Smooth muscle cell (in vitro differentiated cells): ENCODE measurements around the gene GGCX. TPM values are rescaled to one million over a fixed set of nuclear protein-coding genes. Genes with fewer than 3 reads are reported as not detected.
"Not testable (repeated sequence)": the region's sequence is repeated elsewhere in the genome, so short reads cannot be mapped to it uniquely, and the experiment has no call there.

Experiments
- DNase-seq: peaks from one replicate; lab custom pipeline; 2025; ENCODE audit not compliant: unreplicated experiment; lab: John Stamatoyannopoulos, UW
- H2AFZ ChIP-seq: fragments of 200-600 bp; sonication (generic); 2 replicates; pipeline ENCODE4 v1.6.0; 2016; ENCODE audit warnings: antibody characterized with exemption, low read depth, mild to moderate bottlenecking
- H3F3A ChIP-seq: fragments of 200-600 bp; sonication (generic); 2 replicates; pipeline ENCODE4 v1.6.0; 2017; ENCODE audit warnings: antibody characterized with exemption, low read depth
- H3K27ac ChIP-seq: fragments of 200-600 bp; sonication (generic); 2 replicates; pipeline ENCODE4 v1.5.1; 2016; ENCODE audit warnings: low read depth, mild to moderate bottlenecking
- H3K27me3 ChIP-seq: fragments of 200-600 bp; sonication (generic); 2 replicates; pipeline ENCODE4 v1.6.1; 2016; ENCODE audit warnings: low read depth, mild to moderate bottlenecking
- H3K36me3 ChIP-seq: fragments of 200-600 bp; sonication (generic); 2 replicates; pipeline ENCODE4 v1.5.1; 2016; ENCODE audit warnings: low read depth
- H3K4me1 ChIP-seq: fragments of 200-600 bp; sonication (generic); 2 replicates; pipeline ENCODE4 v1.5.1; 2016; ENCODE audit warnings: low read depth
- H3K4me2 ChIP-seq: fragments of 200-600 bp; sonication (generic); 2 replicates; pipeline ENCODE4 v1.6.0; 2016; ENCODE audit warnings: mild to moderate bottlenecking
- H3K4me3 ChIP-seq: fragments of 200-600 bp; sonication (generic); 2 replicates; pipeline ENCODE4 v1.5.1; 2016; ENCODE audit warnings: mild to moderate bottlenecking
- H3K79me2 ChIP-seq: fragments of 200-600 bp; sonication (generic); 2 replicates; pipeline ENCODE4 v1.6.0; 2016; ENCODE audit warnings: low read depth, mild to moderate bottlenecking
- H3K9ac ChIP-seq: fragments of 200-600 bp; sonication (generic); 2 replicates; pipeline ENCODE4 v1.6.0; 2016; ENCODE audit warnings: low read depth
- H3K9me3 ChIP-seq: fragments of 200-600 bp; sonication (generic); replicated peaks from 2 replicates; pipeline ENCODE4 v1.5.1; 2016; ENCODE audit warnings: low read depth
- H4K20me1 ChIP-seq: fragments of 200-600 bp; sonication (generic); 2 replicates; pipeline ENCODE4 v1.6.0; 2016; ENCODE audit warnings: low read depth
- CTCF ChIP-seq: fragments of 200-600 bp; sonication (generic); IDR thresholded peaks from 2 replicates; pipeline ENCODE4 v1.5.1; 2017; ENCODE audit warnings: borderline replicate concordance, mild to moderate bottlenecking, antibody characterized with exemption; ENCODE audit not compliant: insufficient read depth, poor library complexity, severe bottlenecking
- WGBS: methylation state at CpG from one replicate; pipeline ENCODE4 v1.1.7; 2016; ENCODE audit warnings: low lambda C conversion rate; 5-methylcytosine and 5-hydroxymethylcytosine counted together
- polyA plus RNA-seq: library from polyadenylated mRNA; unstranded; fragments of >200 nt; fragmentation: Nextera tagmentation; extraction: Ambion mirVana; gene quantifications from 2 replicates; pipeline ENCODE4 v1.2.1, GENCODE V29; 2016
- total RNA-seq: library from RNA; depleted of rRNA; stranded (reverse); fragments of >200 nt; gene quantifications from 2 replicates; pipeline ENCODE4 v1.2.3, GENCODE V29; 2014

The GGCX gene
- total and polyA plus RNA-seq, 2 experiments from 2014 or later = 44.5 to 83.2 TPM

DNA sequence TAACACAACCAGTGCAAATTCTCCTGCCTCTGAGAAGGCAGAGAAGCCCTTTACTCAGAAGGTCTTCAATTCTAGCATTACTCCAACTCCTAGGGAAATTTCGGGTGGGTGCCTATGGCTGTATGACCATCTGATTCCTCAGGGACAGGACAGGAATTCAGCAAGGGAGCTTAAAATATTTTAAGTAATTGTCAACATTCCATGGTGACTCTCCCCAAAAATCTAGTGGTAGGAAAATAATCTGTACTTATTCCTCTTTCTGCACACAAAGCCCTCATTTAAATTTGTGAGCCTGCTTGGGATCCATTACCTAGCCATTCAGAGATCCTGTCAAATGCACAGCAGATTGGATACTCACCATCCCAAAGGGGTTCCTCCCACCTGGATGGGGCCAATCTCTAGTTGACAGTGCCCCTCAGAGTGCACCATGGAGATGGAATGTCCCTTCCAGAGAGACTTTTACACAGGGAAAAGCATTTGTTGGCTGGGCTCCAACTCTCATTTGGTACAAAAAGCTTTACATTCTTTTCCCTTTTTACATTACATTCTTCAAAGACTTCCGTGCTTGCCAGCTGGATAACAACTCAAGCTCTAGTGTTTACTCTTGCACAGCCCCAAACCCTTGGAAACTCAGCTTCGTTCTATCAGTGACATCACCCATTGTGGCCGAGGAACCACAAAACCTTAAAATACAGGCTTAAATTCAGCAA, 44.3 kb upstream of the GGCX start:
- Histone ChIP-seq H3K9me3 (no peaks in the 10 kb centered on the region), H3K79me2 (peaks cover 23% of the 10 kb centered on the region), H3K27ac (peak overlapping the region; percentile 70), H3K4me2 (peak overlapping the region; percentile 30), H3K4me1 (peaks cover 10% of the 10 kb centered on the region), H3K36me3 (no peaks in the 10 kb centered on the region), H4K20me1 (peaks cover 12% of the 10 kb centered on the region), H3K27me3 (no peaks in the 10 kb centered on the region), H2AFZ (no peak overlapping the region), H3F3A (peaks cover 16% of the 10 kb centered on the region), H3K9ac (peak overlapping the region; percentile 8), H3K4me3 (no peak overlapping the region)
- TF ChIP-seq CTCF = no peak
- DNase-seq = no peak
- 35% methylated on average over 4 of the region's 4 CpGs for WGBS

DNA sequence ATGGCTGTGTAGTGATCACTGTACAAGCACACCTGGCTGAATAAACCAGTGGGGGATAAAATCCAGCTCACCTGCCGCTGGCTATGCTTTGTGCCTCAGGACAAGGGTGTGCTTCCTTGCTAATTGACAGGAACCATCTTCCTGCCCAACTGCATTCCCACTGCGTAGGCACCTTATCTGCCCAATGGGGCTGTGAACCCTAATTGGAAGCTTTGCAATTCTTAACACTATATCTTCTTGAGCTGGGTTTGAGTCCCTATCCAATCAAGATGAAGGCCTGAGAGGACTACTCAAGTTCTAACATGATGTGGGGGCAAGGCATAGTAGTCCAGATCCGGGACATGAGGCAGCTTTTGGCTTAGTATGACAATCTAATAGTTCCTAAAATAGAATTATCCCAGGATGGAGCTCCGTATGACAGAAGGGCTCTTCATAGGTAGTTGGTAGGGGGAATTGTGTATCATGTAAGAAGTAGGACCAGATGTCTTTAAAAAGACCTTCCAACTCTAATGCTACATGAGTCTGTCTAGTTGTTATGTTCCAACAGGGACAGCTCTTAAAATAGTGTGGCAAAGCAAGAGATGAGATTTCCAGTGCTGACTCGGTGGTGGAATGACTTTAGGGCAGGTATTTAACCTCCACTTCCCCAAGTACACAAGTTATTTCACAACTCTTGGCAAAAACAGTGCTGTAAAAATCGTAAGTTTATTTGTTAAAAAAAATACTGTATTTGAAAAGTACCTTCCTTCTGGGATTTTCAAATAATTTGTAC, 43.5 kb upstream of the GGCX start:
- Histone ChIP-seq H3K4me1 (peaks cover 10% of the 10 kb centered on the region), H3K4me2 (peak overlapping the region; percentile 22), H3F3A (peaks cover 16% of the 10 kb centered on the region), H3K27ac (peak overlapping the region; percentile 70), H3K36me3 (no peaks in the 10 kb centered on the region), H4K20me1 (peaks cover 12% of the 10 kb centered on the region), H2AFZ (no peak overlapping the region), H3K9ac (no peak overlapping the region), H3K9me3 (no peaks in the 10 kb centered on the region), H3K79me2 (peaks cover 17% of the 10 kb centered on the region), H3K27me3 (no peaks in the 10 kb centered on the region), H3K4me3 (no peak overlapping the region)
- TF ChIP-seq CTCF = no peak
- 83% methylated on average over 6 of the region's 6 CpGs for WGBS
- DNase-seq = no peak

GRCh38 chr2:85604133-85604444, 42.8 kb upstream of the GGCX start:
- H3K9ac ChIP-seq, H2AFZ ChIP-seq, H4K20me1 ChIP-seq, DNase-seq, H3K9me3 ChIP-seq, H3K36me3 ChIP-seq, H3K27me3 ChIP-seq: not testable (repeated sequence)
- H3K79me2 ChIP-seq = peaks cover 17% of the 10 kb centered on the region
- 89% methylated on average over 3 of the region's 3 CpGs for WGBS
- H3K4me2 ChIP-seq = peak overlapping the region; percentile 95
- H3K4me1 ChIP-seq = peaks cover 10% of the 10 kb centered on the region
- peak overlapping the region; percentile 71 for H3K4me3 ChIP-seq
- peaks cover 16% of the 10 kb centered on the region for H3F3A ChIP-seq
- H3K27ac ChIP-seq = peak overlapping the region; percentile 70

GRCh38 chr2:85602476-85603234, 41.4 kb upstream of the GGCX start, which contains the start of gene TMEM150A:
Gene TMEM150A, minus strand, starts transcription at chr2:85602698. Its CDS starts 750 bp downstream, at chr2:85601948.
- DNase-seq = peak; percentile 62
- H3F3A ChIP-seq = peaks cover 6% of the 10 kb centered on the region
- no peaks in the 10 kb centered on the region for H3K9me3 ChIP-seq
- no peaks in the 10 kb centered on the region for H3K27me3 ChIP-seq
- TF ChIP-seq CTCF = peak; percentile 16
- 2% methylated on average over 66 of the region's 73 CpGs for WGBS
- peak within 1 kb of the TSS; percentile 28 for H2AFZ ChIP-seq
- no peaks in the 10 kb centered on the region for H3K36me3 ChIP-seq
- peak within 1 kb of the TSS; percentile 65 for H3K9ac ChIP-seq
- H3K4me2 ChIP-seq = peak within 1 kb of the TSS; percentile 95
- peaks cover 5% of the 10 kb centered on the region for H4K20me1 ChIP-seq
- peaks cover 10% of the 10 kb centered on the region for H3K4me1 ChIP-seq
- H3K4me3 ChIP-seq = peak within 1 kb of the TSS; percentile 71
- peaks cover 12% of the 10 kb centered on the region for H3K79me2 ChIP-seq
- peak within 1 kb of the TSS; percentile 66 for H3K27ac ChIP-seq
